ENCODE results near the gene MXD3. TPM values are rescaled to one million over a fixed set of nuclear protein-coding genes. Genes with fewer than 3 reads are reported as not detected.

The MXD3 gene
- total RNA-seq, 2 experiments from 2014 or later = 93.2 to 96.9 TPM

- ChIA-PET POLR2A (interaction anchor here (1.6 to 1.8 kb wide), 2 partner anchors 12 to 51 kb away, joined by 6 to 11 read pairs; partner anchors contain the start of genes LMAN2 and MXD3), CTCF (interaction anchor here (1.3 to 6.6 kb wide), 5 partner anchors 9 to 189 kb away, joined by 4 to 30 read pairs (median 6); no protein-coding TSS in a partner anchor)
- DNase-seq (no peak), ATAC-seq (no peak)
- Mint-ChIP-seq H3K36me3 (ENCODE audit: low read depth) (peaks cover 78% of the 10 kb centered on the region), H3K27me3 (ENCODE audit: low read depth) (no peaks in the 10 kb centered on the region), H3K4me3 (peak overlapping the region; percentile 75), H3K4me1 (ENCODE audit: low read depth) (peaks cover 87% of the 10 kb centered on the region), H3K27ac (peak overlapping the region; percentile 95), H3K9me3 (ENCODE audit: insufficient read depth) (no peaks in the 10 kb centered on the region)
Measured at GRCh38 chr5:177300951-177301350, 10.7 kb downstream of the MXD3 start.

DNA sequence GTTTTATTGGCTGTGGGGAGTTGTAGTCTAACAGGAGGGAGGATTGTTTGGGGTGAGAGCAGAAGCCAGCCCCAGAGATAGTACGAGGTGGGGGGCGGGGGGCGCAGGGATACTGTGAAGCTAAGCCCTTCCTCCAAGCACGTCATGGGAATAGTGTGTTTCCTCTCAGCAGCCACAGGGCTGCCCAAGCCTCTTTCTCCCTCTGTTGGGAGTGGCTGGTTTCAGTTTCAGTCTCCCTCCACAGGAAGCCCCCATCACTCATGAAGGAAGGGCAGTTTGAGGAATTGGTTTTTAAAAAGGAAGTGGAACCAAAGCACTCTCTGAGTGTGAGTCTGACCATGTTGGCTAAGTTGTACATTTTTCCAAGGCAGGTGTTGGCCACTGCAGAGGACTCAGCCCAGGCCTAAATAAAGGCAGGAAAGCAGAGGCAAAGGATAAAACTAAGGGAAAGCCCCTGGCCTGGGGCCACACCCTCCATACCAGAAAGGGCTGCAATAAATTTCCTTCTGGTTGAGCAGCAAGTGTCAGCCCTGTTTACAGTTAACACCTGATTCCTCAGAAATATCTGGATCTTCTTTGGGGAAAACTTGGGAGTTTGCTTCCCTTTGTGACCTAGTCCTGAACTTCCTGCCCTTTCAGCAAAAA, 11.3 kb downstream of the MXD3 start:
- ChIA-PET CTCF (interaction anchor here (1.0 to 7.1 kb wide), 6 partner anchors 9 to 188 kb away, joined by 3 to 58 read pairs (median 9); no protein-coding TSS in a partner anchor), POLR2A (interaction anchor here (0.8 to 1.8 kb wide), 3 partner anchors 12 to 295 kb away, joined by 3 to 11 read pairs (median 3); partner anchors contain the start of gene MXD3)
- Mint-ChIP-seq H3K4me1 (ENCODE audit: low read depth) (peaks cover 87% of the 10 kb centered on the region), H3K9me3 (ENCODE audit: insufficient read depth) (no peaks in the 10 kb centered on the region), H3K27me3 (ENCODE audit: low read depth) (no peaks in the 10 kb centered on the region), H3K36me3 (ENCODE audit: low read depth) (peaks cover 78% of the 10 kb centered on the region), H3K27ac (peak overlapping the region; percentile 95), H3K4me3 (peak overlapping the region; percentile 75)
- DNase-seq (peak; percentile 78), ATAC-seq (peak; percentile 59)

DNA sequence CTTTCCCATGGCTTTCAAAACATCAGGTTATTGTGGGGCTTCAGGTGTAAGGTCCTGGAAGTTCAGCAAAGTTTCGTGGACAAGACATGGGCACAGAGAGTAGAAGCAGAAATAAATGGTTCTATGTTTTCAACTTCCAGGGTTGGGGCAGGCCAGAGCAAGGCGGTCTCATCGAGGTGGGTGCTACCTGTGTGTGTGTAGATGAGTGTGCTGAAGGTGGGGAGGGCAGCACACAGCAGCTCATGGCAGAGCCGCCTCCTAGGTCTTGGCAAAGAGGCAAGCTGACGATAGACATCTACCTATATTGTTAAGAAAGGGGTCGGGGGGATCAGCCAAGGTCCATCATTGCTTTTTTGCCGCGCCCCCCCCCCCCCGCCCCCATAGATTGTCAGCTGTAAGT, 12.0 kb downstream of the MXD3 start:
- no peaks in the 10 kb centered on the region for H3K9me3 Mint-ChIP-seq (ENCODE audit: insufficient read depth)
- no peak for ATAC-seq
- H3K36me3 Mint-ChIP-seq (ENCODE audit: low read depth) = peaks cover 78% of the 10 kb centered on the region
- H3K4me3 Mint-ChIP-seq = peak overlapping the region; percentile 10
- ChIA-PET CTCF (interaction anchor here (0.8 to 7.1 kb wide), 6 partner anchors 9 to 186 kb away, joined by 3 to 58 read pairs (median 4); no protein-coding TSS in a partner anchor), POLR2A (interaction anchor here (0.7 to 1.0 kb wide), 4 partner anchors 9 to 294 kb away, joined by 3 read pairs; partner anchors contain the start of gene NSD1)
- no peak for DNase-seq
- peaks cover 87% of the 10 kb centered on the region for H3K4me1 Mint-ChIP-seq (ENCODE audit: low read depth)
- peak overlapping the region; percentile 83 for H3K27ac Mint-ChIP-seq
- H3K27me3 Mint-ChIP-seq (ENCODE audit: low read depth) = no peaks in the 10 kb centered on the region

DNA sequence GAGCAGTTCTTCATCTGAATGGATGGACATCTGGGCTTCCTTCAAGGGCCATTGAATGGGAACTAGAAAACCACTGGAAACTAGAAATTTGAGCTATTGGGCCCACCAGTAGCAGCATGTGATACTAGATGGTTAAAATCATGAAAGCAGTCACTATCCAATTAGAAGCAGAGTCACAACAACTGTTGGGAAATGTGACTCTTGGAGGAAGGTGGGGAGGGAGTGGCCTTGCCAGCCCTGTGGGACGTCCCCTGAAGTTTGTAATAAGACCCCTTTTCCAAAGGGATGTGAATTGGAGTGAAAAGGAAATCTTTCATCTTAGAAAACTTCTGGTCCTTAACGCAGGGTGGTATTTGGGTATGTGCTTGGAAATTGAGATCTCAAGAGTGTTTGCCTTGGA, 13.8 kb downstream of the MXD3 start:
- POLR2A ChIA-PET = no interaction called here
- H3K9me3 Mint-ChIP-seq (ENCODE audit: insufficient read depth) = no peaks in the 10 kb centered on the region
- DNase-seq (no peak), ATAC-seq (no peak)
- peaks cover 81% of the 10 kb centered on the region for H3K4me1 Mint-ChIP-seq (ENCODE audit: low read depth)
- H3K27me3 Mint-ChIP-seq (ENCODE audit: low read depth) = no peaks in the 10 kb centered on the region
- H3K36me3 Mint-ChIP-seq (ENCODE audit: low read depth) = peaks cover 82% of the 10 kb centered on the region
- no peak overlapping the region for H3K4me3 Mint-ChIP-seq
- CTCF ChIA-PET = interaction anchor here (0.9 to 7.1 kb wide), 4 partner anchors 11 to 184 kb away, joined by 3 to 58 read pairs (median 16); no protein-coding TSS in a partner anchor
- H3K27ac Mint-ChIP-seq = no peak overlapping the region

- ChIA-PET POLR2A (interaction anchor here (0.7 to 0.8 kb wide), 2 partner anchors 52 to 172 kb away, joined by 3 read pairs; no protein-coding TSS in a partner anchor), CTCF (interaction anchor here (0.7 to 7.1 kb wide), 5 partner anchors 13 to 225 kb away, joined by 3 to 58 read pairs (median 4); no protein-coding TSS in a partner anchor)
- Mint-ChIP-seq H3K4me3 (peak overlapping the region; percentile 35), H3K27ac (peak overlapping the region; percentile 89), H3K9me3 (ENCODE audit: insufficient read depth) (no peaks in the 10 kb centered on the region), H3K27me3 (ENCODE audit: low read depth) (no peaks in the 10 kb centered on the region), H3K36me3 (ENCODE audit: low read depth) (peaks cover 85% of the 10 kb centered on the region), H3K4me1 (ENCODE audit: low read depth) (peaks cover 69% of the 10 kb centered on the region)
- ATAC-seq = peak; percentile 28
- DNase-seq = no peak
Measured at GRCh38 chr5:177296581-177296980, 15.1 kb downstream of the MXD3 start.

DNA sequence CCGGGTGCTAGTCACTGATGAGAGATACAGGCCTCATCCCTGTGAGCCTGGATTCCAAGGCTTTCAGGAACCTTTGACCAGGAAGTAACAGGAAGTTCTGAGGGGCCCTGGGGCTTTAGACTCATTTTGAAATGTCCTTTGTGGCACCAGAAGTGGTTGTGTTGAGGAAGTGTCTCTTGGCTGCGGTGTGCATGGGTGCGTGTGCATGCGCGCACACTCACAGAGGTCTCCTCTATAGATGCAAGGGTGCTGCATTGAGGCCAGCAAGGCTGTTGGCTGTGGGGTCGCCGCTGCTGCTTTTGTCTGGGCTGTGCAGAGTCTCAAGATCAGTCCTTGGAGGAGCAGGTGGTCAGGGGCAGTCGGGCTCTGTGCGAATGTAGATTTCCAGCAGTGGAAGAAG, 15.8 kb downstream of the MXD3 start:
- Mint-ChIP-seq H3K4me3 (peak overlapping the region; percentile 47), H3K27me3 (ENCODE audit: low read depth) (no peaks in the 10 kb centered on the region), H3K36me3 (ENCODE audit: low read depth) (peaks cover 83% of the 10 kb centered on the region), H3K27ac (peak overlapping the region; percentile 89), H3K9me3 (ENCODE audit: insufficient read depth) (no peaks in the 10 kb centered on the region), H3K4me1 (ENCODE audit: low read depth) (peaks cover 63% of the 10 kb centered on the region)
- DNase-seq (no peak), ATAC-seq (no peak)
- CTCF ChIA-PET = interaction anchor here (0.7 to 7.1 kb wide), 5 partner anchors 12 to 224 kb away, joined by 3 to 58 read pairs (median 4); no protein-coding TSS in a partner anchor
- POLR2A ChIA-PET = interaction anchor here (0.7 to 0.8 kb wide), 2 partner anchors 51 to 171 kb away, joined by 3 read pairs; no protein-coding TSS in a partner anchor

DNA sequence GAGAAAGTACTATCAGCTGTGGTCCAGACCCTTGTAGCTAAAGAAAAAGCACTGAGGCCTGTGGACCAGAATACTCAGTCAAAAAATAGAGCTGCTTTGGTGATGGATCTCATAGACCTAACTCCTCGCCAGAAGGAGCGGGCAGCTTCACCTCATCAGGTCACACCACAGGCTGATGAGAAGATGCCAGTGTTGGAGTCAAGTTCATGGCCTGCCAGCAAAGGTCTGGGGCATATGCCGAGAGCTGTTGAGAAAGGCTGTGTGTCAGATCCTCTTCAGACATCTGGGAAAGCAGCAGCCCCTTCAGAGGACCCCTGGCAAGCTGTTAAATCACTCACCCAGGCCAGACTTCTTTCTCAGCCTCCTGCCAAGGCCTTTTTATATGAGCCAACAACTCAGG, 17.1 kb downstream of the MXD3 start:
- POLR2A ChIA-PET = no interaction called here
- H3K27me3 Mint-ChIP-seq (ENCODE audit: low read depth) = no peaks in the 10 kb centered on the region
- CTCF ChIA-PET = interaction anchor here (0.6 to 7.1 kb wide), 2 partner anchors 14 to 275 kb away, joined by 4 to 58 read pairs; no protein-coding TSS in a partner anchor
- H3K4me3 Mint-ChIP-seq = no peak overlapping the region
- no peaks in the 10 kb centered on the region for H3K9me3 Mint-ChIP-seq (ENCODE audit: insufficient read depth)
- ATAC-seq (no peak), DNase-seq (no peak)
- H3K36me3 Mint-ChIP-seq (ENCODE audit: low read depth) = peaks cover 78% of the 10 kb centered on the region
- H3K27ac Mint-ChIP-seq = peak overlapping the region; percentile 89
- peaks cover 51% of the 10 kb centered on the region for H3K4me1 Mint-ChIP-seq (ENCODE audit: low read depth)

GRCh38 chr5:177293819-177294581, 17.7 kb downstream of the MXD3 start:
- peaks cover 45% of the 10 kb centered on the region for H3K4me1 Mint-ChIP-seq (ENCODE audit: low read depth)
- POLR2A ChIA-PET = no interaction called here
- peaks cover 78% of the 10 kb centered on the region for H3K36me3 Mint-ChIP-seq (ENCODE audit: low read depth)
- H3K4me3 Mint-ChIP-seq = no peak overlapping the region
- ATAC-seq (no peak), DNase-seq (no peak)
- no peaks in the 10 kb centered on the region for H3K27me3 Mint-ChIP-seq (ENCODE audit: low read depth)
- no peaks in the 10 kb centered on the region for H3K9me3 Mint-ChIP-seq (ENCODE audit: insufficient read depth)
- CTCF ChIA-PET = interaction anchor here (0.6 to 7.1 kb wide), 3 partner anchors 15 to 274 kb away, joined by 3 to 58 read pairs (median 4); no protein-coding TSS in a partner anchor
- H3K27ac Mint-ChIP-seq = peak overlapping the region; percentile 89

DNA sequence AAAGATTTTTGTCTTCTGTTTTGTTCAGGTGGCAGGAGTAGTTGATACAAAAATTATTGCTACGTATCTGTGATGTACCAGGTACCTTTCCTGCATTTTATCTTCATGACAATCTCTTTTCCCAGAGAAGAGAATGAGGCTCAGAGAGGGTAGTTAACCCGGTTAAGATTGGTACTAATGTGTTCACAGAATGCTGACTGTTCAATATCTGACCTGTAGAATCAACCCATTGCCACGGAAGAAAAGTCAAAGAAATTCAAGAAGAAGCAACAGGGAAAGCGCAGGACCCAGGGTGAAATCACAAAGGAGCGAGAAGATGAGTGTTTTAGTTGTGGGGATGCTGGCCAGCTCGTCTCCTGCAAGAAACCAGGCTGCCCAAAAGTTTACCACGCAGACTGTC, 20.0 kb downstream of the MXD3 start:
- Mint-ChIP-seq H3K27ac (no peak overlapping the region), H3K4me3 (no peak overlapping the region), H3K27me3 (ENCODE audit: low read depth) (no peaks in the 10 kb centered on the region), H3K4me1 (ENCODE audit: low read depth) (peaks cover 27% of the 10 kb centered on the region), H3K36me3 (ENCODE audit: low read depth) (peaks cover 65% of the 10 kb centered on the region), H3K9me3 (ENCODE audit: insufficient read depth) (no peaks in the 10 kb centered on the region)
- ChIA-PET POLR2A (no interaction called here), CTCF (no interaction called here)
- DNase-seq = no peak
- no peak for ATAC-seq

- Mint-ChIP-seq H3K27ac (no peak overlapping the region), H3K4me3 (no peak overlapping the region), H3K36me3 (ENCODE audit: low read depth) (peaks cover 60% of the 10 kb centered on the region), H3K9me3 (ENCODE audit: insufficient read depth) (no peaks in the 10 kb centered on the region), H3K4me1 (ENCODE audit: low read depth) (peaks cover 21% of the 10 kb centered on the region), H3K27me3 (ENCODE audit: low read depth) (no peaks in the 10 kb centered on the region)
- POLR2A ChIA-PET = no interaction called here
- DNase-seq (no peak), ATAC-seq (no peak)
- CTCF ChIA-PET = no interaction called here
Measured at GRCh38 chr5:177290816-177291596, 20.7 kb downstream of the MXD3 start.

DNA sequence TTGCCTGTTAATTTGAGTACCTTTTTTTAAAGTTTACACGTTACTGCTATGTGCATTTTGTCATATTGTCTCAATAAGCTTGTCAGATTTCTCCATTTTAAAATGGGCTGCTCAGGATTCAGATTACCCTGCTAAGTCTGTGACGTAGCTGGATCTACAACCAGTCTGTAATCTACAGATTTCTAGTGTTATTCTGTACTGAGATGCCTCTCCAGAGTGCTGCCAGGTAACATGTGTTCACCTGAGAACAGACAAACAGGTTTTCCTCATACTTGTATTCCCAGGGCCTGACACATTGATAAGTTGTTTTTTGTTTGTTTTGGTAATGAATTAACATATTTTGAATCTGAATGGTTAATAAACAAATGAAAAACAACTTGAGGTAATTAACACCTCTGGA, 23.5 kb downstream of the MXD3 start:
- Mint-ChIP-seq H3K27me3 (ENCODE audit: low read depth) (no peaks in the 10 kb centered on the region), H3K27ac (no peak overlapping the region)
- CTCF ChIA-PET = interaction anchor here (1.6 to 1.7 kb wide), 2 partner anchors 11 to 22 kb away, joined by 4 read pairs; no protein-coding TSS in a partner anchor

More for the DNA sequence above, 23.5 kb downstream of the MXD3 start:
- Mint-ChIP-seq H3K4me1 (ENCODE audit: low read depth) (peaks cover 5% of the 10 kb centered on the region), H3K4me3 (no peak overlapping the region), H3K36me3 (ENCODE audit: low read depth) (peaks cover 48% of the 10 kb centered on the region), H3K9me3 (ENCODE audit: insufficient read depth) (no peaks in the 10 kb centered on the region)
- POLR2A ChIA-PET = interaction anchor here (0.5 kb wide), 1 partner anchor 15 kb away, joined by 3 read pairs; no protein-coding TSS in a partner anchor
- DNase-seq (no peak), ATAC-seq (no peak)
